ENCODE measurements around the gene RYR3.

DNA sequence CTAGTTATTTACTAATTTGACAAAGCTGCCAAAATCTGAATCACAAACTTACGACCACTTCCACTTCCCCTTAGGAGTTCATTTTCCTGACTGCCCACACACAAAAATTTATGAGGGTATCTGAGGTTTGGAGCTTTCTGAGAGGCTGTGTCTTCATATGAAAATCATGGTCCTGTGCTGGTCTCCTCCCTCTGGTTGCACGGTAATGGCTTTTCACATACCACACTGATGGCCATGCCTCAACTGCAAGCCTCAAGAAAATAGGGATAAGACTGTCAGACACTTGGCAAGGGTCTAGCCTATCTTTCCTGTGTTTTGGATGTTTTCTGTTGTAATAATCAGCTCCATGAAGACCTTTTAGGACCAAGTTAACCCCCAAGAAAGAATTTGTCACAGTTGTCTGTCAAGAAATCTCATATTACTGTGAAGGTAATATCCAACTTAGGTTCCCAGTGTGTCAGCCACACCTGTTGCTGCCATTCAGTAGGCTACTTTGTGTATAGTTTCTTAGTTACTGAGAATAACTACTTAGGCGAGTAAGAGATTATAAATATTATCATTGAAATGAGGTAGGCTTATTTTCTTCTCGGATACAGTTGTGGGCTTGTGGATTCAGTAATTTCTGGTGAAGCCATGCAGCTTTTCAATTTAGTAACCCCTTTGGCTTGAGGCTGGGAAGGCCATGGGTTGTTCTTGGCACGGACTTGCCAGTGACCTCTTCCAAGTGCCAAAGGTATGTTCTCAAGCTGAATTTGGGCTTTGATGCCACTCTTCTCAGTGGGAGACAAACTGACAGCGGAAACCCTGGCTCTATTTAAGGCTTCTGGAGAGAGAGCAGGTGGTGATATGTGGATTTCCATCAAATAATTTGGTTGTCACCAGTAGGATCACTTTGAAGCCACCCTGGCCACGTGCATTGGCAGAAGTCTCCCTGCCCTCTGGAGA lies 101.1 kb downstream of the RYR3 start:
- TF ChIP-seq, protein P1, sequence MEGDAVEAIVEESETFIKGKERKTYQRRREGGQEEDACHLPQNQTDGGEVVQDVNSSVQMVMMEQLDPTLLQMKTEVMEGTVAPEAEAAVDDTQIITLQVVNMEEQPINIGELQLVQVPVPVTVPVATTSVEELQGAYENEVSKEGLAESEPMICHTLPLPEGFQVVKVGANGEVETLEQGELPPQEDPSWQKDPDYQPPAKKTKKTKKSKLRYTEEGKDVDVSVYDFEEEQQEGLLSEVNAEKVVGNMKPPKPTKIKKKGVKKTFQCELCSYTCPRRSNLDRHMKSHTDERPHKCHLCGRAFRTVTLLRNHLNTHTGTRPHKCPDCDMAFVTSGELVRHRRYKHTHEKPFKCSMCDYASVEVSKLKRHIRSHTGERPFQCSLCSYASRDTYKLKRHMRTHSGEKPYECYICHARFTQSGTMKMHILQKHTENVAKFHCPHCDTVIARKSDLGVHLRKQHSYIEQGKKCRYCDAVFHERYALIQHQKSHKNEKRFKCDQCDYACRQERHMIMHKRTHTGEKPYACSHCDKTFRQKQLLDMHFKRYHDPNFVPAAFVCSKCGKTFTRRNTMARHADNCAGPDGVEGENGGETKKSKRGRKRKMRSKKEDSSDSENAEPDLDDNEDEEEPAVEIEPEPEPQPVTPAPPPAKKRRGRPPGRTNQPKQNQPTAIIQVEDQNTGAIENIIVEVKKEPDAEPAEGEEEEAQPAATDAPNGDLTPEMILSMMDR (IDR thresholded peaks at IDR 0.05): no peak
- no peak for TF ChIP-seq ZFX (IDR thresholded peaks at IDR 0.05; ENCODE audit: borderline replicate concordance)
